ENCODE data around the gene ITGAX. TPM values are rescaled to one million over a fixed set of nuclear protein-coding genes. Genes with fewer than 3 reads are reported as not detected.

ITGAX gene
- polyA plus RNA-seq, 1 of the 3 experiments (the other 2 are of a cell fraction), result 0.66 TPM

GRCh38 chr16:31427441-31428278 lies 72.7 kb downstream of the ITGAX start:
- ChIA-PET CTCF (interaction anchor here (1.1 to 3.0 kb wide), 3 partner anchors 12 to 30 kb away, joined by 3 to 13 read pairs (median 3); partner anchors contain the start of gene ZNF843), POLR2A (no interaction called here)
- Histone ChIP-seq H3K79me2 (ENCODE audit: insufficient read depth) (no peaks in the 10 kb centered on the region), H3K9me3 (no peaks in the 10 kb centered on the region), H3K4me2 (peak overlapping the region; percentile 60; the same call in 1 of the 2 replicates), H3K4me1 (ENCODE audit: control insufficient read depth in 1 of 2, insufficient read depth in 2 of 2, low read depth in 1 of 2, low read length in 1 of 2) (no peaks in the 10 kb centered on the region; a peak in 1 of 4 replicates), H3K4me3 (ENCODE audit: low read depth in 2 of 2, low read length in 1 of 2) (peak overlapping the region in 1 of 2 experiments; percentile 33; a peak in 2 of 4 replicates), H4K20me1 (ENCODE audit: insufficient read depth) (no peaks in the 10 kb centered on the region), H3K36me3 (replicated peaks in 1 of 2; ENCODE audit: control insufficient read depth in 1 of 2, insufficient read depth in 2 of 2, low read length in 1 of 2) (no peaks in the 10 kb centered on the region), H3K27me3 (ENCODE audit: insufficient read depth) (peaks cover 42% of the 10 kb centered on the region), H3F3A (replicated peaks; ENCODE audit: insufficient read depth) (no peaks in the 10 kb centered on the region), H3K9ac (no peak overlapping the region), H2AFZ (ENCODE audit: low read depth) (peak overlapping the region; percentile 59; the same call in 1 of the 2 replicates), H3K27ac (ENCODE audit: low read depth in 2 of 2, low read length in 1 of 2) (no peak overlapping the region), H3K9me2 (no peaks in the 10 kb centered on the region)
- peak; percentile 93 for DNase-seq
- TF ChIP-seq CHD2 (IDR thresholded peaks at IDR 0.05; ENCODE audit: low read length, partially characterized antibody), result no peak
- TF ChIP-seq ELF1 (IDR thresholded peaks at IDR 0.05), result no peak
- TF ChIP-seq GABPA (IDR thresholded peaks at IDR 0.05; ENCODE audit: low read depth), result no peak
- TF ChIP-seq, protein P1, sequence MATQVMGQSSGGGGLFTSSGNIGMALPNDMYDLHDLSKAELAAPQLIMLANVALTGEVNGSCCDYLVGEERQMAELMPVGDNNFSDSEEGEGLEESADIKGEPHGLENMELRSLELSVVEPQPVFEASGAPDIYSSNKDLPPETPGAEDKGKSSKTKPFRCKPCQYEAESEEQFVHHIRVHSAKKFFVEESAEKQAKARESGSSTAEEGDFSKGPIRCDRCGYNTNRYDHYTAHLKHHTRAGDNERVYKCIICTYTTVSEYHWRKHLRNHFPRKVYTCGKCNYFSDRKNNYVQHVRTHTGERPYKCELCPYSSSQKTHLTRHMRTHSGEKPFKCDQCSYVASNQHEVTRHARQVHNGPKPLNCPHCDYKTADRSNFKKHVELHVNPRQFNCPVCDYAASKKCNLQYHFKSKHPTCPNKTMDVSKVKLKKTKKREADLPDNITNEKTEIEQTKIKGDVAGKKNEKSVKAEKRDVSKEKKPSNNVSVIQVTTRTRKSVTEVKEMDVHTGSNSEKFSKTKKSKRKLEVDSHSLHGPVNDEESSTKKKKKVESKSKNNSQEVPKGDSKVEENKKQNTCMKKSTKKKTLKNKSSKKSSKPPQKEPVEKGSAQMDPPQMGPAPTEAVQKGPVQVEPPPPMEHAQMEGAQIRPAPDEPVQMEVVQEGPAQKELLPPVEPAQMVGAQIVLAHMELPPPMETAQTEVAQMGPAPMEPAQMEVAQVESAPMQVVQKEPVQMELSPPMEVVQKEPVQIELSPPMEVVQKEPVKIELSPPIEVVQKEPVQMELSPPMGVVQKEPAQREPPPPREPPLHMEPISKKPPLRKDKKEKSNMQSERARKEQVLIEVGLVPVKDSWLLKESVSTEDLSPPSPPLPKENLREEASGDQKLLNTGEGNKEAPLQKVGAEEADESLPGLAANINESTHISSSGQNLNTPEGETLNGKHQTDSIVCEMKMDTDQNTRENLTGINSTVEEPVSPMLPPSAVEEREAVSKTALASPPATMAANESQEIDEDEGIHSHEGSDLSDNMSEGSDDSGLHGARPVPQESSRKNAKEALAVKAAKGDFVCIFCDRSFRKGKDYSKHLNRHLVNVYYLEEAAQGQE (IDR thresholded peaks at IDR 0.05; ENCODE audit: low read depth, low read length), result no peak
- TF ChIP-seq POLR2AphosphoS5 (IDR thresholded peaks at IDR 0.05; ENCODE audit: low read depth, low read length), result no peak
- TF ChIP-seq TAF1 (IDR thresholded peaks at IDR 0.05; ENCODE audit: borderline replicate concordance, low read depth, low read length), result no peak
- TF ChIP-seq TEAD4 (IDR thresholded peaks at IDR 0.05; ENCODE audit: borderline replicate concordance, insufficient read depth), result no peak
- no peak for TF ChIP-seq RXRA (IDR thresholded peaks at IDR 0.05; ENCODE audit: borderline replicate concordance, low read depth)
- TF ChIP-seq, protein P2, sequence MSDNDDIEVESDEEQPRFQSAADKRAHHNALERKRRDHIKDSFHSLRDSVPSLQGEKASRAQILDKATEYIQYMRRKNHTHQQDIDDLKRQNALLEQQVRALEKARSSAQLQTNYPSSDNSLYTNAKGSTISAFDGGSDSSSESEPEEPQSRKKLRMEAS (IDR thresholded peaks at IDR 0.05; ENCODE audit: low read depth), result peak; percentile 99
- TF ChIP-seq MEF2A (IDR thresholded peaks at IDR 0.05; ENCODE audit: borderline replicate concordance, low read depth), result no peak
- peak; percentile 75 for TF ChIP-seq NRF1 (IDR thresholded peaks at IDR 0.05; ENCODE audit: low read depth, low read length)
- TF ChIP-seq TCF12 (IDR thresholded peaks at IDR 0.05), result no peak
- TF ChIP-seq, protein P3, sequence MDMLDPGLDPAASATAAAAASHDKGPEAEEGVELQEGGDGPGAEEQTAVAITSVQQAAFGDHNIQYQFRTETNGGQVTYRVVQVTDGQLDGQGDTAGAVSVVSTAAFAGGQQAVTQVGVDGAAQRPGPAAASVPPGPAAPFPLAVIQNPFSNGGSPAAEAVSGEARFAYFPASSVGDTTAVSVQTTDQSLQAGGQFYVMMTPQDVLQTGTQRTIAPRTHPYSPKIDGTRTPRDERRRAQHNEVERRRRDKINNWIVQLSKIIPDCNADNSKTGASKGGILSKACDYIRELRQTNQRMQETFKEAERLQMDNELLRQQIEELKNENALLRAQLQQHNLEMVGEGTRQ (IDR thresholded peaks at IDR 0.05; ENCODE audit: borderline replicate concordance, low read depth, low read length), result no peak
- WGBS (ENCODE audit: low lambda C conversion rate), result 44% methylated on average over 29 of the region's 83 CpGs

Measured in SK-N-SH (cell line).